Endodermal cell (in vitro differentiated cells): ENCODE data around the gene FAM24A. TPM values are rescaled to one million over a fixed set of nuclear protein-coding genes. Genes with fewer than 3 reads are reported as not detected.

ENCODE experiments used
- DNase-seq: peaks from one replicate; pipeline ENCODE4 v3.0.0-alpha.2; 2017
- H3K27ac ChIP-seq: 2 replicates; pipeline ENCODE4 v1.5.1; 2013; ENCODE audit warnings: mild to moderate bottlenecking, low read depth, low read length, moderate library complexity
- H3K27me3 ChIP-seq: 2 replicates; pipeline ENCODE4 v1.6.1; 2013; ENCODE audit warnings: mild to moderate bottlenecking, low read length, moderate library complexity; ENCODE audit not compliant: insufficient read depth, control insufficient read depth, poor library complexity, severe bottlenecking
- H3K36me3 ChIP-seq: 2 replicates; pipeline ENCODE4 v1.7.0; 2013; ENCODE audit warnings: mild to moderate bottlenecking, low read length, moderate library complexity; ENCODE audit not compliant: control insufficient read depth, insufficient read depth
- H3K4me1 ChIP-seq: one replicate; pipeline ENCODE4 v1.7.0; 2013; ENCODE audit warnings: low read length; ENCODE audit not compliant: control insufficient read depth, insufficient read depth
- H3K4me3 ChIP-seq: 2 replicates; pipeline ENCODE4 v1.5.1; 2013; ENCODE audit warnings: mild to moderate bottlenecking, low read length, moderate library complexity
- H3K9ac ChIP-seq: 2 replicates; pipeline ENCODE4 v1.6.1; 2013; ENCODE audit warnings: mild to moderate bottlenecking, low read length, moderate library complexity; ENCODE audit not compliant: poor library complexity, severe bottlenecking; ENCODE audit errors: extremely low read depth
- H3K9me3 ChIP-seq: 2 replicates; pipeline ENCODE4 v1.6.1; 2013; ENCODE audit warnings: mild to moderate bottlenecking, low read length, moderate library complexity; ENCODE audit not compliant: control insufficient read depth
- H3K27ac Mint-ChIP-seq: 2 replicates; pipeline ENCODE4 v1.8.0; 2020; ENCODE audit warnings: mixed read lengths
- H3K27me3 Mint-ChIP-seq: 2 replicates; pipeline ENCODE4 v1.8.0; 2021; ENCODE audit warnings: mild to moderate bottlenecking, mixed read lengths; ENCODE audit not compliant: insufficient read depth
- H3K36me3 Mint-ChIP-seq: 2 replicates; pipeline ENCODE4 v1.8.0; 2020; ENCODE audit warnings: low read depth, mixed read lengths
- H3K4me1 Mint-ChIP-seq: 2 replicates; pipeline ENCODE4 v1.8.0; 2020; ENCODE audit warnings: mixed read lengths
- H3K4me3 Mint-ChIP-seq: 2 replicates; pipeline ENCODE4 v1.8.0; 2020; ENCODE audit warnings: mild to moderate bottlenecking, moderate library complexity, mixed read lengths
- H3K9me3 Mint-ChIP-seq: 2 replicates; pipeline ENCODE4 v1.8.0; 2020; ENCODE audit warnings: mild to moderate bottlenecking, mixed read lengths
- CTCF ChIP-seq: fragments of 200-600 bp; sonication (generic); conservative IDR thresholded peaks from 2 replicates; pipeline ENCODE4 v1.5.0; 2021; ENCODE audit warnings: antibody characterized with exemption, mild to moderate bottlenecking
- WGBS, 2 experiments: methylation state at CpG; one replicate each; pipeline versions ENCODE4 v1.1.5 to v1.1.7; 2013; ENCODE audit warnings: missing lambda C conversion rate in 2 of 2, mixed read lengths in 1 of 2; ENCODE audit not compliant: insufficient coverage in 1 of 2, insufficient read length in 1 of 2; 5-methylcytosine and 5-hydroxymethylcytosine counted together
- total RNA-seq, 2 donors: library from RNA; stranded (reverse); fragmentation: NEBNext Ultra II Directional in 1 of 2; extraction: Animal tissue kit (Norgen Biotek cat#: 25700) in 1 of 2; gene quantifications; 2 replicates in 1 of 2; 3 replicates in 1 of 2; pipeline ENCODE4 v1.2.1, GENCODE V29; 2021

Gene FAM24A
- total RNA-seq, 2 donors from 2014 or later = not detected

DNA sequence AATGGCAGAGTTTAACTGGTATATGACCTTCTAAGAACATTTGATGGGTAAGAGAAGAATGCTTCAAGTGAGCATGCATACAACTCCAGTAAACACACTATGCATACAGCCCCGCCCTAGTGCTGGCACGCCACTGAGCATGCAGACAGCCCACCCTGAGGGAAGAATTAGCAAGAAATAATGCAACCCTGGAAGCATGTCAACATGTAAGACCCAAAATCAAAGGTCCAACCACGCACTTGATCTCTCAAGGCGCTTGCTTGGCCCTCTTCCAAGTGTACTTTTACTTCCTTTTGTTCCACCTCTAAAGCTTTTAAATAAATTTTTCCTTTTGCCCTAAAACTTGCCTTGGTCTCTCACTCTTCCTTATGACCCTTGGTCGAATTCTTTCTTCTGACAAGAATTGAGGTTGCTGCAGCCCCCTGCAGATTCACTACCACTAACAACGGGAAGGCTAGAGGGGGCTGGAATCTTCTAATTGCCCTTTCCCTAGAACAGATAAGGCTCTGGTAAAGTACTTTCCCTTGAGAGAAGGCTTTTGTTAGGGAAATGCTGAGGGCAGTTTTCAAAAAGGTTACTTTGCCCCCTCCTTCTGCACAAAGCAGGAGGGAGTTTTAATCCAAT, 34.5 kb upstream of the FAM24A start:
- H3K4me3 ChIP-seq = peak overlapping the region; percentile 41
- H3K36me3 ChIP-seq = no peaks in the 10 kb centered on the region
- no peak overlapping the region for H3K9ac ChIP-seq
- H3K27ac ChIP-seq = no peak overlapping the region
- Mint-ChIP-seq H3K36me3 (peaks cover 4% of the 10 kb centered on the region), H3K4me1 (peaks cover 35% of the 10 kb centered on the region), H3K27me3 (peaks cover 23% of the 10 kb centered on the region), H3K9me3 (peaks cover 4% of the 10 kb centered on the region), H3K4me3 (peak overlapping the region; percentile 34), H3K27ac (peak overlapping the region; percentile 48)
- TF ChIP-seq CTCF = no peak
- peak; percentile 81 for DNase-seq
- 8 to 19% methylated on average over 2 to 6 of the region's 6 CpGs for WGBS, 2 experiments
- H3K4me1 ChIP-seq = peaks cover 9% of the 10 kb centered on the region
- no peaks in the 10 kb centered on the region for H3K27me3 ChIP-seq
- no peaks in the 10 kb centered on the region for H3K9me3 ChIP-seq

- H3K27ac Mint-ChIP-seq = peak overlapping the region; percentile 48
These were observed 33.9 kb upstream of the FAM24A start for GRCh38 chr10:122876467-122876855.

GRCh38 chr10:122877264-122877663, 33.1 kb upstream of the FAM24A start:
- no peak for TF ChIP-seq CTCF
- WGBS, 2 experiments = 10 to 40% methylated on average over 1 of the region's 1 CpG

More at GRCh38 chr10:122876467-122876855, 33.9 kb upstream of the FAM24A start:
- H3K27me3 ChIP-seq = no peaks in the 10 kb centered on the region
- Mint-ChIP-seq H3K36me3 (peaks cover 4% of the 10 kb centered on the region), H3K27me3 (peaks cover 26% of the 10 kb centered on the region), H3K4me3 (peak overlapping the region; percentile 34), H3K4me1 (peaks cover 35% of the 10 kb centered on the region), H3K9me3 (peaks cover 4% of the 10 kb centered on the region)
- H3K9ac ChIP-seq = no peak overlapping the region
- no peaks in the 10 kb centered on the region for H3K36me3 ChIP-seq
- WGBS, 2 experiments = 71% methylated on average over 1 of the region's 1 CpG; no CpG with 5 or more reads in 1 of the 2 experiments
- no peaks in the 10 kb centered on the region for H3K9me3 ChIP-seq
- no peak overlapping the region for H3K27ac ChIP-seq
- TF ChIP-seq CTCF = no peak
- H3K4me1 ChIP-seq = peaks cover 9% of the 10 kb centered on the region
- H3K4me3 ChIP-seq = no peak overlapping the region
- DNase-seq = no peak

More at GRCh38 chr10:122877264-122877663, 33.1 kb upstream of the FAM24A start:
- Histone ChIP-seq H3K36me3 (no peaks in the 10 kb centered on the region), H3K9me3 (no peaks in the 10 kb centered on the region), H3K4me1 (peaks cover 9% of the 10 kb centered on the region), H3K27me3 (no peaks in the 10 kb centered on the region), H3K9ac (no peak overlapping the region), H3K27ac (no peak overlapping the region), H3K4me3 (peak overlapping the region; percentile 37)
- H3K4me3 Mint-ChIP-seq = peak overlapping the region; percentile 18
- H3K9me3 Mint-ChIP-seq = no peaks in the 10 kb centered on the region
- H3K4me1 Mint-ChIP-seq = peaks cover 35% of the 10 kb centered on the region
- no peaks in the 10 kb centered on the region for H3K36me3 Mint-ChIP-seq
- H3K27ac Mint-ChIP-seq = peak overlapping the region; percentile 6
- peak; percentile 51 for DNase-seq
- peaks cover 26% of the 10 kb centered on the region for H3K27me3 Mint-ChIP-seq
